ENCODE data around the gene HOPX.

- TF ChIP-seq CTCF (IDR thresholded peaks at IDR 0.05) (no peak), POLR2A (IDR thresholded peaks at IDR 0.05) (no peak), POLR2AphosphoS5 (IDR thresholded peaks at IDR 0.05) (no peak), EP300 (IDR thresholded peaks at IDR 0.05) (no peak)
Measured at GRCh38 chr4:56627375-56627774, 53.7 kb downstream of the HOPX start.

Data from suprapubic skin (tissue), 4 donors.